IPS-20b (cell line): ENCODE results near the gene NUP88.

ENCODE experiments used
- H3K27ac ChIP-seq: one replicate; pipeline ENCODE4 v1.5.1; 2013; ENCODE audit warnings: low read length
- H3K27me3 ChIP-seq: 2 replicates; pipeline ENCODE4 v1.6.1; 2013; ENCODE audit warnings: mild to moderate bottlenecking, low read length, inconsistent platforms; ENCODE audit not compliant: insufficient read depth
- H3K36me3 ChIP-seq: 2 replicates; pipeline ENCODE4 v1.6.1; 2013; ENCODE audit warnings: low read depth, mild to moderate bottlenecking, inconsistent platforms, low read length, moderate library complexity; ENCODE audit not compliant: insufficient read depth
- H3K4me1 ChIP-seq: 2 replicates; pipeline ENCODE4 v1.6.1; 2013; ENCODE audit warnings: mild to moderate bottlenecking, control low read depth, inconsistent platforms, low read length, moderate library complexity; ENCODE audit not compliant: insufficient read depth
- H3K4me3 ChIP-seq: 2 replicates; pipeline ENCODE4 v1.5.1; 2013; ENCODE audit warnings: mild to moderate bottlenecking, low read length, inconsistent platforms
- H3K9ac ChIP-seq: 2 replicates; pipeline ENCODE4 v1.6.1; 2013; ENCODE audit warnings: low read depth, mild to moderate bottlenecking, inconsistent platforms, low read length, moderate library complexity
- H3K9me3 ChIP-seq: 2 replicates; pipeline ENCODE4 v1.6.1; 2013; ENCODE audit warnings: mild to moderate bottlenecking, low read depth, low read length, inconsistent platforms; ENCODE audit not compliant: insufficient read depth

The NUP88 gene

GRCh38 chr17:5416901-5417300 is 2.6 kb downstream of the NUP88 start:
- H3K9me3 ChIP-seq: no peaks in the 10 kb centered on the region
- H3K27me3 ChIP-seq: no peaks in the 10 kb centered on the region
- H3K4me1 ChIP-seq: no peaks in the 10 kb centered on the region
- H3K9ac ChIP-seq: no peak overlapping the region
- peak overlapping the region; percentile 9; the same call in 1 of the 2 replicates for H3K4me3 ChIP-seq
- peaks cover 60% of the 10 kb centered on the region for H3K36me3 ChIP-seq
- H3K27ac ChIP-seq: no peak overlapping the region

DNA sequence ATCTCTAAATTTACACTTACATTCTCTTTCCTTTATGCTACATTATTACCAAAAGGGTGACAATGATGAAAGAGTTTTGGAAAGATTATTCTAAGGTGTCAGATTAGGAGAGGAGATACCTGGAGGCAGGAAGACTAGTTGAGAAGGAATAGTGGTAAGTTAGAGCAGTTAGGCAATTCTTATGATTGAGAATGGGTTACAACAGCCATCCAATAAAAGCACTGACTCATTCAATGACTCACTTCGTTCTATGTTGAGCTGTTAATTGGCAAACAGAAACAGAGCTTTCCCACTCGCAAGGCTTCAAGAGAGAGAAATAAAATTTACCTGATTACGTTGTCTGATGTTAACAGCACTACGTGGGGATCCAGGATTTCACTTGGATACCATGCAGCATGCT is 5.8 kb downstream of the NUP88 start:
- Histone ChIP-seq H3K4me3 (no peak overlapping the region), H3K9me3 (no peaks in the 10 kb centered on the region), H3K4me1 (no peaks in the 10 kb centered on the region), H3K36me3 (peaks cover 83% of the 10 kb centered on the region), H3K27me3 (no peaks in the 10 kb centered on the region), H3K27ac (no peak overlapping the region), H3K9ac (no peak overlapping the region)

GRCh38 chr17:5410594-5411272 is 8.7 kb downstream of the NUP88 start:
- no peak overlapping the region for H3K9ac ChIP-seq
- H3K4me1 ChIP-seq: no peaks in the 10 kb centered on the region
- no peaks in the 10 kb centered on the region for H3K9me3 ChIP-seq
- H3K27me3 ChIP-seq: no peaks in the 10 kb centered on the region
- H3K27ac ChIP-seq: no peak overlapping the region
- H3K4me3 ChIP-seq: no peak overlapping the region
- peaks cover 96% of the 10 kb centered on the region for H3K36me3 ChIP-seq

DNA sequence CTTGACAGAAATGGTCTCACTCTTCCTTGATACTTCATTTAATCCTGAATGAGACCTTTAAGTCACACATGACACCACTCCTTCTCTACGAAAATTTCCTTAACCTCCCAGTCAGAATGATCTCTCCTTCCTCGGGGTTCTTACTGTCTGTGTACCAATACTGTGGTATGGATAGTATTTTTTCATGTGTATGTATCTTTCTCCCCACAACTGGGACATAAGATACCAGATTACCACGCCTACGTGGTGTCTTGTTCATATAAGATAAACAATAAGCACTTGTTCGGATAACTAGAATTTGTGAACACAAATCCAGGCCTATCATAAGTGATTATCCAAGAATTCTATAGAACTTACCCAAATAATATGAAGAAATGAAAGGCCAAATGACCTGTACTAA is 11.3 kb downstream of the NUP88 start:
- no peaks in the 10 kb centered on the region for H3K27me3 ChIP-seq
- H3K9ac ChIP-seq: no peak overlapping the region
- H3K9me3 ChIP-seq: no peaks in the 10 kb centered on the region
- no peaks in the 10 kb centered on the region for H3K4me1 ChIP-seq
- no peak overlapping the region for H3K27ac ChIP-seq
- peaks cover 97% of the 10 kb centered on the region for H3K36me3 ChIP-seq
- H3K4me3 ChIP-seq: no peak overlapping the region

- Histone ChIP-seq H3K27ac (no peak overlapping the region), H3K27me3 (no peaks in the 10 kb centered on the region), H3K4me3 (no peak overlapping the region), H3K4me1 (no peaks in the 10 kb centered on the region), H3K9ac (no peak overlapping the region), H3K36me3 (peaks cover 96% of the 10 kb centered on the region), H3K9me3 (no peaks in the 10 kb centered on the region)
Measured at GRCh38 chr17:5405400-5405799, 14.1 kb downstream of the NUP88 start.

DNA sequence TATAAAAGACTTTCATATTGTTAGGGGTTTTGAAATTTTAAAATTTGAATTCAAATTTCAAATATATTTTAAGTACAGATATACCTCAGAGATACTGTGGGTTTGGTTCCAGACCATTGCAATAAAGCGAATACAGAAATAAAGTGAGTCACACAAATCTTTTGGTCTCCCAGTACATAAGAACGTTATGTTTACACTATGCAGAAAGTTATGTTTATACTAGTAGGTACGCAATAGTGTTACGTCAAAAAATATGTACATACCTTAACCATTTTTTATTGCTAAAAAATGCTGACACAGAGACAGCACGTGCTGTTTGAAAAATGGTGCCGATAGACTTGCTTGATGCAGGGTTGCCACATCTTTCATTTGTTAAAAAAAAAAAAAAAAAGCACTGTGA is 19.7 kb downstream of the NUP88 start:
- Histone ChIP-seq H3K36me3 (peaks cover 93% of the 10 kb centered on the region), H3K9ac (no peak overlapping the region), H3K27me3 (no peaks in the 10 kb centered on the region), H3K9me3 (no peaks in the 10 kb centered on the region), H3K4me3 (no peak overlapping the region), H3K27ac (no peak overlapping the region), H3K4me1 (no peaks in the 10 kb centered on the region)

DNA sequence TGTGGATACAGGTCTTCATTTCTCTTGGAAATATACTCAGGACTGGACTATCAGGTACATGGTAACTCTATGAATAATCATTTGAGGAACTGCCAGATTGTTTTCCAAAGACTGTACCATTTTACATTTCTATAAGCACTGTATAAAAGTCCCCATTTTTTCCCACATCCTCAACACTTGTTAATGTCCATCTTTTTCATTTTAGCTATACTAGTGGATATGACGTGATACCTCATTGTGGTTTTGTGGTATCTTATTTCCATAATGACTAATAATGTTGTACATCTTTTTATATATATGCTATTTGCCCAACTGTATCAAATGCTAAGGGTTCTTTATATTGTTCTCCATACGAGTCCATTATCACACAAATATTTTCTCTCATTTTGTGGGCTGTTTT is 22.9 kb downstream of the NUP88 start:
- Histone ChIP-seq H3K4me1 (no peaks in the 10 kb centered on the region), H3K4me3 (no peak overlapping the region), H3K27me3 (no peaks in the 10 kb centered on the region), H3K27ac (no peak overlapping the region), H3K36me3 (peaks cover 93% of the 10 kb centered on the region), H3K9me3 (no peaks in the 10 kb centered on the region), H3K9ac (no peak overlapping the region)

DNA sequence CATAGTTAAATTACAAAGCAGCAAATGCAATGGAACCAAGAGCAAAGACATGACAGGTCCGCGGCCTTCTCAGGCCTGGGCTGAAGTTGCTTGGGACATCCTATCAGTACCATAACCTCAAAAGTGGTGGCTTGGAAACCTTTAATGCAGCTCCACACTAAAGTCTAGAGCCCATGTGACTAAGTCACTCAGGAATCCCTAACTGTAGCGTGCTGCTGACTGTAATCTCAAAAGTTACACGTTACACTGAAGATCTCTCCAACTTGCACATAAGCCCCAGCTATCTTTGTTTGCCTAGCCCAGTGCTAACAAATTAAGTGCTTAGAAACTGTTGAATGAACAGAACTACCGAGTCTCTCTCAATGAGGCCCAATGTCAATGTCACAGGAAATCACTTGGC is 27.8 kb downstream of the NUP88 start:
- no peaks in the 10 kb centered on the region for H3K9me3 ChIP-seq
- no peak overlapping the region for H3K9ac ChIP-seq
- peaks cover 88% of the 10 kb centered on the region for H3K36me3 ChIP-seq
- H3K4me1 ChIP-seq: no peaks in the 10 kb centered on the region
- H3K27me3 ChIP-seq: no peaks in the 10 kb centered on the region
- no peak overlapping the region for H3K4me3 ChIP-seq
- no peak overlapping the region for H3K27ac ChIP-seq

DNA sequence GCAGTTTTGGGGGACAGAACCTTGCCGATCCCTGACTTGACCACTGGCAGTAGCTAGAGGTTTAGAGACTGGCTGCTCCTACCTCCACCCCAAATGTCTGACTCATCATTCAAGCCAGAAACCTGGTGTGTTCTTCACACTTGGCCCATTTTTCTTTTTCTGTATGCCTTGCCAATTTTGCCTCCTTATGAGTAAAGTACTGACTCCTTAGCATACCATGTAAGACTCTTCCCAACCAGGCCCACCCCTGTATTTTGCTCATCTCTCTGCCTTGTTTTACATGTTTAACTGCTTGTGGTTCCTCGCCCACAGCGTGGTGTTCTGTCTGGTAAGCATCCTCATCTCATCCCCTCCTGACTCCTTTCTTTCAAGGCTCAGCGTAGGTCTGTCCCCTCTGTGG is 37.9 kb downstream of the NUP88 start:
- H3K9me3 ChIP-seq: no peaks in the 10 kb centered on the region
- H3K36me3 ChIP-seq: peaks cover 98% of the 10 kb centered on the region
- no peak overlapping the region for H3K27ac ChIP-seq
- H3K9ac ChIP-seq: no peak overlapping the region
- H3K27me3 ChIP-seq: no peaks in the 10 kb centered on the region
- H3K4me3 ChIP-seq: no peak overlapping the region
- no peaks in the 10 kb centered on the region for H3K4me1 ChIP-seq

GRCh38 chr17:5380491-5381135 is 38.8 kb downstream of the NUP88 start:
- Histone ChIP-seq H3K9ac (no peak overlapping the region), H3K27ac (no peak overlapping the region), H3K36me3 (peaks cover 96% of the 10 kb centered on the region), H3K9me3 (no peaks in the 10 kb centered on the region), H3K4me3 (no peak overlapping the region), H3K27me3 (no peaks in the 10 kb centered on the region), H3K4me1 (no peaks in the 10 kb centered on the region)

GRCh38 chr17:5379351-5380107 is 39.9 kb downstream of the NUP88 start:
- H3K36me3 ChIP-seq: peaks cover 93% of the 10 kb centered on the region
- no peak overlapping the region for H3K9ac ChIP-seq
- no peaks in the 10 kb centered on the region for H3K27me3 ChIP-seq
- H3K27ac ChIP-seq: no peak overlapping the region
- H3K9me3 ChIP-seq: no peaks in the 10 kb centered on the region
- H3K4me3 ChIP-seq: no peak overlapping the region
- no peaks in the 10 kb centered on the region for H3K4me1 ChIP-seq
